OCI-LY3 (cell line): ENCODE results near the gene CPSF4.

Source experiments
- EZH2phosphoT487 ChIP-seq: fragments of 200-600 bp; shearing (Covaris generic); IDR thresholded peaks from 2 replicates; pipeline ENCODE4 v1.6.1; 2018; ENCODE audit warnings: antibody characterized with exemption, mixed run types, low read depth
- TF ChIP-seq, protein P1 (sequence below): fragments of 200-600, 300-600 bp; sonication (generic); IDR thresholded peaks from 2 replicates; pipeline ENCODE4 v1.5.1; 2014; ENCODE audit warnings: antibody characterized with exemption, low read length, low read depth

DNA sequence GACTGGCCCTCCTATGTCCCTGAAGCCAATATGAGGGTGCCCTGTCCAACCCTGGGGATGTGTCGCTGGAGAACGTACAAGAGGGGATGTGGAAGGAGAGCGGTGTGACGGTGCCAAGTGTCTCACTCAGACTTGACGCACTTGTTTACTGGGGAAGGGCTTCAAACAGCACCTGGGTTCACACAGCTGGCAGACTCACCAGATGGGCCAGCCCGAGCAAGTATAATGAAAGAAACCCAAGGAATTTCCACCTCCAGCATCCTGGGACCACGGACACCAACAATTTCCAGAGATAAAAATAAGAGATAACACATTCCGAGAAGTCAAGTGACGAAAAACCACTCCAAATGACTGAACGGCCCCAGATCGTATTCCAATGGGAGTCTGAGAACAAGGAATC, 21.9 kb downstream of the CPSF4 start:
- TF ChIP-seq, protein P1, sequence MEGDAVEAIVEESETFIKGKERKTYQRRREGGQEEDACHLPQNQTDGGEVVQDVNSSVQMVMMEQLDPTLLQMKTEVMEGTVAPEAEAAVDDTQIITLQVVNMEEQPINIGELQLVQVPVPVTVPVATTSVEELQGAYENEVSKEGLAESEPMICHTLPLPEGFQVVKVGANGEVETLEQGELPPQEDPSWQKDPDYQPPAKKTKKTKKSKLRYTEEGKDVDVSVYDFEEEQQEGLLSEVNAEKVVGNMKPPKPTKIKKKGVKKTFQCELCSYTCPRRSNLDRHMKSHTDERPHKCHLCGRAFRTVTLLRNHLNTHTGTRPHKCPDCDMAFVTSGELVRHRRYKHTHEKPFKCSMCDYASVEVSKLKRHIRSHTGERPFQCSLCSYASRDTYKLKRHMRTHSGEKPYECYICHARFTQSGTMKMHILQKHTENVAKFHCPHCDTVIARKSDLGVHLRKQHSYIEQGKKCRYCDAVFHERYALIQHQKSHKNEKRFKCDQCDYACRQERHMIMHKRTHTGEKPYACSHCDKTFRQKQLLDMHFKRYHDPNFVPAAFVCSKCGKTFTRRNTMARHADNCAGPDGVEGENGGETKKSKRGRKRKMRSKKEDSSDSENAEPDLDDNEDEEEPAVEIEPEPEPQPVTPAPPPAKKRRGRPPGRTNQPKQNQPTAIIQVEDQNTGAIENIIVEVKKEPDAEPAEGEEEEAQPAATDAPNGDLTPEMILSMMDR: no peak
- no peak for TF ChIP-seq EZH2phosphoT487
